CD4-positive, alpha-beta T cell treated with Interleukin-1 beta for 1 hour (primary cell): Measurements from ENCODE around the gene TBX6.
"Not testable (repeated sequence)": the region's sequence is repeated elsewhere in the genome, so short reads cannot be mapped to it uniquely, and the experiment has no call there.

ENCODE experiments used
- DNase-seq, 2 donors: peaks; one replicate each; pipeline ENCODE4 v3.0.0-alpha.2; 2020 to 2022

Gene TBX6

GRCh38 chr16:30091474-30092372 is at the start of gene TBX6:
TSS of gene TBX6 (minus strand) at chr16:30091924. CDS start at chr16:30091193, 731 bp downstream.
- DNase-seq = peak; percentile 93 to 94

GRCh38 chr16:30139583-30140481 is 48.1 kb upstream of the TBX6 start:
- DNase-seq = no peak

- DNase-seq = no peak
Measured at GRCh38 chr16:30137897-30138296, 46.2 kb upstream of the TBX6 start.

- DNase-seq = no peak
Measured at GRCh38 chr16:30136971-30137605, 45.4 kb upstream of the TBX6 start.

GRCh38 chr16:30132591-30132990 is 40.9 kb upstream of the TBX6 start:
- no peak for DNase-seq

- no peak for DNase-seq
Measured at GRCh38 chr16:30131869-30132475, 40.2 kb upstream of the TBX6 start.

- no peak for DNase-seq
Measured at GRCh38 chr16:30127993-30128392, 36.3 kb upstream of the TBX6 start.

GRCh38 chr16:30125690-30126089 is 34.0 kb upstream of the TBX6 start:
- not testable (repeated sequence) for DNase-seq

GRCh38 chr16:30124985-30125379 is 33.3 kb upstream of the TBX6 start:
- DNase-seq = no peak

- DNase-seq = peak in 1 of 2 donors; percentile 17
Measured at GRCh38 chr16:30122604-30123160, 31.0 kb upstream of the TBX6 start.

- no peak for DNase-seq
Measured at GRCh38 chr16:30121741-30122571, 30.2 kb upstream of the TBX6 start.

GRCh38 chr16:30120340-30121105 is 28.8 kb upstream of the TBX6 start:
- no peak for DNase-seq

GRCh38 chr16:30119428-30119827 is 27.7 kb upstream of the TBX6 start:
- no peak for DNase-seq

- DNase-seq = no peak
Measured at GRCh38 chr16:30117768-30118167, 26.0 kb upstream of the TBX6 start.

- DNase-seq = no peak
Measured at GRCh38 chr16:30116291-30117207, 24.8 kb upstream of the TBX6 start.

GRCh38 chr16:30115238-30115637 is 23.5 kb upstream of the TBX6 start:
- DNase-seq = peak in 1 of 2 donors; percentile 33

- not testable (repeated sequence) for DNase-seq
Measured at GRCh38 chr16:30114833-30115232, 23.1 kb upstream of the TBX6 start.

GRCh38 chr16:30114411-30114810 is 22.7 kb upstream of the TBX6 start:
- no peak for DNase-seq

- DNase-seq = no peak
Measured at GRCh38 chr16:30113711-30114333, 22.1 kb upstream of the TBX6 start.
